Measurements from ENCODE around the gene RSL1D1. TPM values are rescaled to one million over a fixed set of nuclear protein-coding genes. Genes with fewer than 3 reads are reported as not detected.

Gene RSL1D1
- total and polyA plus RNA-seq, 2 of the 8 experiments (the other 6 are each of a cell fraction or from before 2014, with no cell fraction given), result 41.3 to 292 TPM

GRCh38 chr16:11805556-11805955 lies 45.8 kb downstream of the RSL1D1 start:
- no peak overlapping the region for H3K4ac ChIP-seq (replicated peaks; ENCODE audit: insufficient read length, low read depth, low read length)
- TF ChIP-seq POU5F1 (IDR thresholded peaks at IDR 0.05; ENCODE audit: low read depth, low read length) (no peak), RFX5 (IDR thresholded peaks at IDR 0.05; ENCODE audit: borderline replicate concordance, low read depth, low read length) (no peak), SUZ12 (IDR thresholded peaks at IDR 0.05; ENCODE audit: low read length) (no peak)
- 90% methylated on average over 3 of the region's 3 CpGs; no CpG with 5 or more reads in 1 of the 2 experiments for WGBS, 2 experiments (ENCODE audit: extremely low coverage in 1 of 2, insufficient coverage in 1 of 2, insufficient read length in 1 of 2, insufficient replicate concordance in 2 of 2, low coverage in 1 of 2, low lambda C conversion rate in 2 of 2, missing lambda C conversion rate in 1 of 2)

More at GRCh38 chr16:11805556-11805955, 45.8 kb downstream of the RSL1D1 start:
- Histone ChIP-seq H4K5ac (ENCODE audit: insufficient read length, low read depth, low read length) (no peak overlapping the region), H3K27me3 (replicated peaks in 1 of 4; ENCODE audit: control insufficient read depth in 3 of 4, extremely low read depth in 1 of 4, insufficient read depth in 3 of 4, low read length in 3 of 4) (no peaks in the 10 kb centered on the region), H3K4me1 (replicated peaks in 1 of 4; ENCODE audit: control insufficient read depth in 3 of 4, insufficient read depth in 4 of 4, low read length in 3 of 4) (peaks cover 0 to 3% (median 0%) of the 10 kb centered on the region in 4 experiments; a peak in 1 of 7 replicates), H2AFZ (ENCODE audit: low read length) (no peak overlapping the region), H3K56ac (replicated peaks; ENCODE audit: insufficient read length, low read depth, low read length) (no peak overlapping the region), H4K91ac (replicated peaks; ENCODE audit: insufficient read length, low read length) (no peak overlapping the region), H2BK12ac (ENCODE audit: low read depth, low read length) (no peak overlapping the region), H3K36me3 (ENCODE audit: control insufficient read depth in 2 of 4, insufficient read depth in 4 of 4, low read length in 3 of 4) (no peaks in the 10 kb centered on the region), H3K4me2 (ENCODE audit: insufficient read depth in 1 of 2, low read depth in 2 of 2, low read length in 2 of 2) (no peak overlapping the region), H2AK5ac (ENCODE audit: low read depth, low read length) (no peak overlapping the region), H3K79me2 (ENCODE audit: control insufficient read depth in 1 of 2, insufficient read depth in 2 of 2, low read length in 2 of 2) (no peaks in the 10 kb centered on the region), H3K23me2 (ENCODE audit: low read depth, low read length) (no peaks in the 10 kb centered on the region), H2BK120ac (replicated peaks; ENCODE audit: low read depth, low read length) (no peak overlapping the region), H2BK5ac (ENCODE audit: low read depth, low read length) (no peak overlapping the region), H4K8ac (ENCODE audit: extremely low read depth, insufficient read depth, low read length) (no peak overlapping the region), H3K9ac (replicated peaks in 1 of 4; ENCODE audit: extremely low read depth in 1 of 4, low read depth in 3 of 4, low read length in 3 of 4) (no peak overlapping the region), H2BK20ac (ENCODE audit: low read length) (no peak overlapping the region), H3K9me3 (ENCODE audit: insufficient read depth in 2 of 2, low read depth in 1 of 2, low read length in 1 of 2) (no peaks in the 10 kb centered on the region), H4K20me1 (replicated peaks in 1 of 2; ENCODE audit: control insufficient read depth in 1 of 2, insufficient read depth in 2 of 2, low read length in 2 of 2) (peaks cover 0 to 4% of the 10 kb centered on the region in 2 experiments), H3K14ac (ENCODE audit: insufficient read length) (no peak overlapping the region), H3K23ac (ENCODE audit: insufficient read length) (no peak overlapping the region), H3K4me3 (ENCODE audit: extremely low read depth in 1 of 4, insufficient read depth in 2 of 4, low read depth in 3 of 4, low read length in 4 of 4) (no peak overlapping the region), H3K79me1 (ENCODE audit: low read depth, low read length) (no peaks in the 10 kb centered on the region), H2BK15ac (ENCODE audit: low read length) (no peak overlapping the region), H3K27ac (ENCODE audit: low read depth, low read length) (no peak overlapping the region), H3K18ac (ENCODE audit: extremely low read depth, low read length) (no peak overlapping the region)
- no peak for FAIRE-seq
- DNase-seq (ENCODE audit: low read depth in 1 of 2, low spot score in 2 of 2), result no peak
- POLR2A ChIA-PET (ENCODE audit: partially characterized antibody), result interaction anchor here (0.6 kb wide), 1 partner anchor 62 kb away, joined by 3 read pairs; no protein-coding TSS in a partner anchor
- CTCF ChIA-PET (ENCODE audit: partially characterized antibody), result interaction anchor here (1.0 kb wide), 1 partner anchor 263 kb away, joined by 3 read pairs; no protein-coding TSS in a partner anchor

Measured in H1 (cell line).